ENCODE measurements around the gene RAB14. TPM values are rescaled to one million over a fixed set of nuclear protein-coding genes. Genes with fewer than 3 reads are reported as not detected.

RAB14 gene
- total and polyA plus RNA-seq, 2 donors (not counting 1 experiment from before 2014, with no cell fraction given) = 29.1 to 46.6 TPM

DNA sequence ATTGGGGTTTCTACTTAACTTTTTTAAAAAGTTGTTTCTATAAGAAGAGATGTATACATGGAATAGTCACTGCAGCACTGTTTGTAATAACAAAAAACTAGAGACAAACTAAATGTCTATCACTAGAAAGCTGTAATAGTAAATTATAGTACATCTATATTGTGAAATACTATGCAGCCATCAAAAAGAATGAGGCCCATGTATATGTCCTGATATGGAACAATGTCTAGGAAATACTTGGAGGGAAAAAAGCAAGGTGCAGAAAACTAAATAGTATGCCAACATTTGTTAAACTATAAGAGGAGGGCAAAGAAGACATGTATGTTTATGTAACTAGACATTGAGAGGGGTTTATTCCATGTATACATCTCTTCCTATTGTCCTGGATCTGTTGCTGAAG, 2.9 kb upstream of the RAB14 start:
- TF ChIP-seq EZH2 (IDR thresholded peaks at IDR 0.05; ENCODE audit: low read length, missing control alignments) (no peak), CTCF (conservative IDR thresholded peaks at IDR 0.05 in 1 of 2, IDR thresholded peaks at IDR 0.05 in 1 of 2; ENCODE audit: low read depth in 1 of 2, low read length in 2 of 2) (no peak)
- H3K36me3 ChIP-seq (ENCODE audit: control insufficient read depth, insufficient read depth, low read length) = no peaks in the 10 kb centered on the region
- H3K4me3 ChIP-seq (replicated peaks in 1 of 4; ENCODE audit: control extremely low read depth in 1 of 4, insufficient read depth in 1 of 4, low read depth in 3 of 4, low read length in 4 of 4) = no peak overlapping the region
- H3K4me2 ChIP-seq (ENCODE audit: extremely low read depth, insufficient read depth, low read length) = no peak overlapping the region
- peaks cover 2% of the 10 kb centered on the region for H3K4me1 ChIP-seq (ENCODE audit: control insufficient read depth, extremely low read depth, insufficient read depth, low read length)
- H3K27ac ChIP-seq (ENCODE audit: insufficient read depth, low read length) = no peak overlapping the region
- H3K9ac ChIP-seq (ENCODE audit: insufficient read depth, low read length) = no peak overlapping the region
- no peak overlapping the region for H2AFZ ChIP-seq (ENCODE audit: low read length)
- no peaks in the 10 kb centered on the region for H4K20me1 ChIP-seq (ENCODE audit: control insufficient read depth, extremely low read depth, insufficient read depth, low read length)
- H3K79me2 ChIP-seq (ENCODE audit: control insufficient read depth, insufficient read depth, low read length) = peaks cover 20% of the 10 kb centered on the region
- H3K27me3 ChIP-seq (ENCODE audit: control insufficient read depth, insufficient read depth, low read length) = no peaks in the 10 kb centered on the region
- DNase-seq (ENCODE audit: low read depth in 2 of 2) = no peak
- H3K9me3 ChIP-seq (ENCODE audit: control insufficient read depth, insufficient read depth, low read depth, low read length) = no peaks in the 10 kb centered on the region

DNA sequence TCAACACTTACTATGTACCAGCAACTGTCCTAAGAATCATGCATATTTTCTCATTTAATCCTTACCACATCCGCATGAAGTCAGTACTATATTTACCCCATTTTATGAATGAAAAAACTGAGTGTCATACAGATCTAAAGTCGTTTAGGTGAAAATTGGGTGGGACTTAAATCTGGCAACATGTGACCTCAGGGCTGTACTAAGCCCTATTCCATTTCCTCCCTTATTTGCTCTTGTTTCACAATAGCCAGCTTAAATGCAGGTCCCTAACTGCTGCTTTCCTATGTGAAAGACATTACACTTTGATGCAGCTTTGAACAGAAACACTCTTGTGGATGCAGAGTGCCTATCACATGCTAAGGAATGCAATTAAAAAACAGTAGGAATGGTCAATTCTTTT, 2.5 kb upstream of the RAB14 start:
- H3K27me3 ChIP-seq (ENCODE audit: control insufficient read depth, insufficient read depth, low read length) = no peaks in the 10 kb centered on the region

GRCh38 chr9:121201045-121201737, 478 bp downstream of the RAB14 start:
- Histone ChIP-seq H4K20me1 (ENCODE audit: control insufficient read depth, extremely low read depth, insufficient read depth, low read length) (peaks cover 6% of the 10 kb centered on the region), H3K9me3 (ENCODE audit: control insufficient read depth, insufficient read depth, low read depth, low read length) (no peaks in the 10 kb centered on the region), H3K4me3 (replicated peaks in 1 of 4; ENCODE audit: control extremely low read depth in 1 of 4, insufficient read depth in 1 of 4, low read depth in 3 of 4, low read length in 4 of 4) (peak overlapping the region; percentile 52 to 97 (median 81)), H3K27me3 (ENCODE audit: control insufficient read depth, insufficient read depth, low read length) (no peaks in the 10 kb centered on the region), H2AFZ (ENCODE audit: low read length) (no peak overlapping the region), H3K4me1 (ENCODE audit: control insufficient read depth, extremely low read depth, insufficient read depth, low read length) (peaks cover 7% of the 10 kb centered on the region), H3K36me3 (ENCODE audit: control insufficient read depth, insufficient read depth, low read length) (no peaks in the 10 kb centered on the region), H3K4me2 (ENCODE audit: extremely low read depth, insufficient read depth, low read length) (no peak overlapping the region), H3K9ac (ENCODE audit: insufficient read depth, low read length) (peak overlapping the region; percentile 85), H3K27ac (ENCODE audit: insufficient read depth, low read length) (peak overlapping the region; percentile 76), H3K79me2 (ENCODE audit: control insufficient read depth, insufficient read depth, low read length) (peaks cover 55% of the 10 kb centered on the region)
- peak in 1 of 2 donors; percentile 19 for DNase-seq (ENCODE audit: low read depth in 2 of 2)
- no peak for TF ChIP-seq EZH2 (IDR thresholded peaks at IDR 0.05; ENCODE audit: low read length, missing control alignments)
- no peak for TF ChIP-seq CTCF (conservative IDR thresholded peaks at IDR 0.05 in 1 of 2, IDR thresholded peaks at IDR 0.05 in 1 of 2; ENCODE audit: low read depth in 1 of 2, low read length in 2 of 2)

More for the DNA sequence above, 2.5 kb upstream of the RAB14 start:
- H3K9ac ChIP-seq (ENCODE audit: insufficient read depth, low read length) = no peak overlapping the region
- no peak overlapping the region for H2AFZ ChIP-seq (ENCODE audit: low read length)
- H3K4me1 ChIP-seq (ENCODE audit: control insufficient read depth, extremely low read depth, insufficient read depth, low read length) = peaks cover 2% of the 10 kb centered on the region
- no peak overlapping the region for H3K4me3 ChIP-seq (replicated peaks in 1 of 4; ENCODE audit: control extremely low read depth in 1 of 4, insufficient read depth in 1 of 4, low read depth in 3 of 4, low read length in 4 of 4)
- no peaks in the 10 kb centered on the region for H3K9me3 ChIP-seq (ENCODE audit: control insufficient read depth, insufficient read depth, low read depth, low read length)
- DNase-seq (ENCODE audit: low read depth in 2 of 2) = no peak
- peaks cover 25% of the 10 kb centered on the region for H3K79me2 ChIP-seq (ENCODE audit: control insufficient read depth, insufficient read depth, low read length)
- no peaks in the 10 kb centered on the region for H3K36me3 ChIP-seq (ENCODE audit: control insufficient read depth, insufficient read depth, low read length)
- H3K27ac ChIP-seq (ENCODE audit: insufficient read depth, low read length) = no peak overlapping the region
- TF ChIP-seq EZH2 (IDR thresholded peaks at IDR 0.05; ENCODE audit: low read length, missing control alignments) (no peak), CTCF (conservative IDR thresholded peaks at IDR 0.05 in 1 of 2, IDR thresholded peaks at IDR 0.05 in 1 of 2; ENCODE audit: low read depth in 1 of 2, low read length in 2 of 2) (no peak)
- H3K4me2 ChIP-seq (ENCODE audit: extremely low read depth, insufficient read depth, low read length) = no peak overlapping the region
- H4K20me1 ChIP-seq (ENCODE audit: control insufficient read depth, extremely low read depth, insufficient read depth, low read length) = no peaks in the 10 kb centered on the region
